ENCODE results near the gene UBE2D3. TPM values are rescaled to one million over a fixed set of nuclear protein-coding genes. Genes with fewer than 3 reads are reported as not detected.

The UBE2D3 gene
- total RNA-seq, 1 donor from 2014 or later: 289 TPM

- no peak for ATAC-seq
- H3K9me3 ChIP-seq: no peaks in the 10 kb centered on the region
- no peaks in the 10 kb centered on the region for H3K27me3 ChIP-seq (ENCODE audit: low read depth)
- TF ChIP-seq CTCF (IDR thresholded peaks at IDR 0.05): no peak
- intact Hi-C loops (cut with DNase I): no loop called here
- H3K27ac ChIP-seq: no peak overlapping the region
- peaks cover 40% of the 10 kb centered on the region for H3K4me1 ChIP-seq
- peaks cover 77% of the 10 kb centered on the region for H3K36me3 ChIP-seq
- no peak overlapping the region for H3K4me3 ChIP-seq
- DNase-seq: no peak
Measured at GRCh38 chr4:102807345-102807744, 20.0 kb downstream of the UBE2D3 start.

GRCh38 chr4:102799816-102800215 is 27.5 kb downstream of the UBE2D3 start:
- no peak overlapping the region for H3K4me3 ChIP-seq
- no peak for DNase-seq
- H3K4me1 ChIP-seq: peaks cover 6% of the 10 kb centered on the region
- no peak for ATAC-seq
- no peaks in the 10 kb centered on the region for H3K27me3 ChIP-seq (ENCODE audit: low read depth)
- TF ChIP-seq CTCF (IDR thresholded peaks at IDR 0.05): no peak
- no peak overlapping the region for H3K27ac ChIP-seq
- no peaks in the 10 kb centered on the region for H3K9me3 ChIP-seq
- H3K36me3 ChIP-seq: peaks cover 100% of the 10 kb centered on the region
- intact Hi-C loops (cut with DNase I): no loop called here

GRCh38 chr4:102794999-102795398 is 32.4 kb downstream of the UBE2D3 start:
- no peak for TF ChIP-seq CTCF (IDR thresholded peaks at IDR 0.05)
- DNase-seq (no peak), ATAC-seq (no peak)
- intact Hi-C loops (cut with DNase I): no loop called here
- H3K27ac ChIP-seq: no peak overlapping the region
- peaks cover 81% of the 10 kb centered on the region for H3K36me3 ChIP-seq
- H3K4me3 ChIP-seq: no peak overlapping the region
- no peaks in the 10 kb centered on the region for H3K27me3 ChIP-seq (ENCODE audit: low read depth)
- H3K4me1 ChIP-seq: peaks cover 6% of the 10 kb centered on the region
- no peaks in the 10 kb centered on the region for H3K9me3 ChIP-seq

- intact Hi-C loops (cut with DNase I): no loop called here
- DNase-seq: no peak
- Histone ChIP-seq H3K27ac (no peak overlapping the region), H3K36me3 (peaks cover 56% of the 10 kb centered on the region), H3K4me3 (no peak overlapping the region), H3K9me3 (no peaks in the 10 kb centered on the region), H3K4me1 (no peaks in the 10 kb centered on the region), H3K27me3 (ENCODE audit: low read depth) (no peaks in the 10 kb centered on the region)
- ATAC-seq: peak in 1 of 2 donors; percentile 4
- TF ChIP-seq CTCF (IDR thresholded peaks at IDR 0.05): no peak
Measured at GRCh38 chr4:102792361-102792936, 34.9 kb downstream of the UBE2D3 start.

GRCh38 chr4:102791318-102791835 is 36.0 kb downstream of the UBE2D3 start:
- no peak for ATAC-seq
- intact Hi-C loops (cut with DNase I): no loop called here
- TF ChIP-seq CTCF (IDR thresholded peaks at IDR 0.05): no peak
- DNase-seq: no peak
- Histone ChIP-seq H3K9me3 (no peaks in the 10 kb centered on the region), H3K36me3 (peaks cover 45% of the 10 kb centered on the region), H3K27me3 (ENCODE audit: low read depth) (no peaks in the 10 kb centered on the region), H3K4me3 (no peak overlapping the region), H3K4me1 (no peaks in the 10 kb centered on the region), H3K27ac (no peak overlapping the region)
